A204.1 (cell line): ENCODE measurements around the gene PDX1.
"Not testable (repeated sequence)": the region's sequence is repeated elsewhere in the genome, so short reads cannot be mapped to it uniquely, and the experiment has no call there.

Source experiments
- FAIRE-seq: peaks from 2 replicates; lab custom pipeline; 2012; peaks lifted over from hg19 to GRCh38; lab: Jason Lieb, UNC

PDX1 gene

DNA sequence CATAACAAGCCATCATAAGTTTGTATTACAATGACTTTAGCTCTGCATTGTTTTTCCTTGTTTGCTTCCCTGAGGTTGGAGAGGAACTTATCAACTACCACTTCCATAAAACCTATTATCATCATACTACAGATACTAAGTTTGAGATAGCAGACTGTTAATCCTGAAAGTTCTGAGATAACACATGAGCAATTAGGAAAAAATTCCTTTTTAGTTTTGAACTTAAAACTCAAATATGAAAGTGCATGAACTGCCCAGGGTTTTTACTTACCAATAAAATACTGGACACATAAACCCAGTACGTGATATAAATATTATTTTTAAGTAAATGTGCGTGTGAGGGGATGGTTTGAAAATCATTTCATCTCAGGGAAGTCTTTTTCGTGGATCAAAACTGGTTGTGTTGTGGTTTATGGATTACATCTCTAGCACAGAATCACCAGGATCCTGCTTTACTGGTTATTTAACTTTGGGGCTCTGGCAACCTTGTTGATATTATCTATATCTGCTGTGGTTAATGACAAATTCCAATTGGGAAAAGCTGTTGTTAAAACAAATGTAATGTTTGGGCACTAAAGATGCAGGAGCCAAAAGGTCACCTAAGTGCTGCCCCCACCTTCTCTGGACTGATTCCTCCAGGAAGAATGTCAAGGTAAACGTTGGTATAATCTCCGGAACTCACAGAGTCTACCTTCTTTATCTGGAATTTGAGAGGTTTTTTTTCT lies 36.9 kb downstream of the PDX1 start:
- no peak for FAIRE-seq

DNA sequence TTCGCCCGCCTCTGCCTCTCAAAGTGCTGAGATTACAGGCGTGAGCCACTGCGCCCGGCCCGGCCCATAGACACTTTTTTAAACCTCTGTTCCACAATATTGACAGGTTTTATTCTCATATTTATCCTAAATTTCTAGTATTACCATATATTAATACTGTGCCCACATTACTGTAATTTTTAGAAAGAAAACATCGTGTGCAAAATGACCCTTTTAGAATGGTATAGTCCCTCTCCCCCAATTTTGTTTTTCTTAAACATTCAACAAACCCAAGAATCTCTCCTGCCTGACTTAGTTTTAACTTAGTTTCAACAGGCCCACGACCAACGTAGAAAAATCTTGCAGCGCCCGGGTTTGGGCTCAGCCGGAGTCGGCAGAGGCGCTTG lies 40.2 kb downstream of the PDX1 start:
- FAIRE-seq = no peak

- FAIRE-seq = no peak
Measured at GRCh38 chr13:27960362-27961226, 40.8 kb downstream of the PDX1 start.

- no peak for FAIRE-seq
Measured at GRCh38 chr13:27961227-27962085, 41.7 kb downstream of the PDX1 start.

DNA sequence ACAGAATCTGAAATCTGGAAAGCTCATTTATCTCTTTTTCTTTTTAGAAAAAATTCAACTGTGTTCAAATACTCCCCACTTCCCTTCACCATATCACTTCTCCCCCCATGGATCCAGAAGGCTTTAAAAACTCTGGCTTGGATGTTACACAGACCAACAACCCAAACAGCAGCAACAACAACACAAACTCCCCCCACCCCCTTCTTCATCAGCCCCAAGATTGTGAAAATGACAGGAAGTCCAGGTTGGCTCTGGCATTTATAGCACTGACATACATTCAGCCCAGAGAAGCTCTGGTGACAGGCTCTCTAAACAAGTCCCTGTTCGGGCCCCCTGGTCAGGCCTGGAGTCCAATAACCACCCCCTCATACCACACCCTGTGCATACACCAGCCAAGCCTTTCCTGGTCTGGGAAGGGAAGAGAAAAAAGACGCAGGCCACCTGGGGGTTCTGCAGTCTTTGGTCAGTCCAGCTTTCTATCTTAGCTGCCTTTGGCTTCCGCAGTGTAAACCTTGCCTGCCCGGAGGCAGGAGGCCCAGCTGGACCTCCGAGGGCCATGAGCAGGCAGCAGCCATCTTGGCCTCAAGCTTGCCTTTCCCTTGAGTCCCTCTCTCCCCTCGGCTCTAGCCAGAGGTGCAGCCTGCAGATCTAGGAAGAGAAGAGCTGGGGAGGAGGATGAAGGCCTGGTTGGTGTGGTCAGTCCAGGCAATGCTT lies 42.5 kb downstream of the PDX1 start:
- FAIRE-seq = no peak

DNA sequence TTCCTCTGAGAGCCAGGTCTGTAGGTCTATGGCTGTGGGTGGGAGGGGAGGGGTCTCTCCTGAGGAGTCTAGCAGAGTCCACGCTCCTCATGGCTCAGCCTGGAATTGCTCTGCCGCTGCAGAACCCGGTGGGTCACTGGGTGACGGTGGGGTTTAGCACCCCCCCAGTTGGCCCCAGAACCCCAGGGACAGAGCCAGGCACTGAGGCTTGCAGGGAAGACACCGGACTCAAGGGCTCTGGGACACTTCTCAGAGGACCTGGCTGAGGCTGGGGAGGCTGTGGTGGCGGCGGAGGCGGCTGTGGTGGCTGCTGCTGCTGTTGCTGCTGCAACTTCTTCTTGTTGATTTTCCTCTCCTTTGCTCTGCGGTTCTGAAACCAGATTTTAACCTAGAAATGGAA lies 43.2 kb downstream of the PDX1 start:
- no peak for FAIRE-seq

DNA sequence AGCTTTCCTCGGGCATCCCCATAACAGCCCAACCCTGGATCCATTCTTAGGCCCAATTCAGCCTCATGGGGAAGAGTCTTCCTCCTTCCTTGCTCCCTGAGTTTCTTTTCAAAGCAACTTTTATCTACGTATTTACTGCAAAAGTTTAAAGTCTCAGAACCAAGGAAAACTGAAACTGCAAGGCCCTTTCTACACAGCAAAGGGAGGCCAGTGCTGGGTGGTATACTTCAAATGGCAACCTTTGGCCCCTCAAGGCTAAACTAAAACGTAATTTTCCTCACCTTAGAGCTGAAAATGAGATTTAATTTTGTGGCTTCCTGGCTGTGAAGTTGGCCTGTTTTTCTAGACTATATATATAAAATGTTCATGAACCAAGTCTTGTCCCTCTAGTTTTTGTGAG lies 43.7 kb downstream of the PDX1 start:
- FAIRE-seq = no peak

- not testable (repeated sequence) for FAIRE-seq
Measured at GRCh38 chr13:27964206-27964605, 44.4 kb downstream of the PDX1 start.

DNA sequence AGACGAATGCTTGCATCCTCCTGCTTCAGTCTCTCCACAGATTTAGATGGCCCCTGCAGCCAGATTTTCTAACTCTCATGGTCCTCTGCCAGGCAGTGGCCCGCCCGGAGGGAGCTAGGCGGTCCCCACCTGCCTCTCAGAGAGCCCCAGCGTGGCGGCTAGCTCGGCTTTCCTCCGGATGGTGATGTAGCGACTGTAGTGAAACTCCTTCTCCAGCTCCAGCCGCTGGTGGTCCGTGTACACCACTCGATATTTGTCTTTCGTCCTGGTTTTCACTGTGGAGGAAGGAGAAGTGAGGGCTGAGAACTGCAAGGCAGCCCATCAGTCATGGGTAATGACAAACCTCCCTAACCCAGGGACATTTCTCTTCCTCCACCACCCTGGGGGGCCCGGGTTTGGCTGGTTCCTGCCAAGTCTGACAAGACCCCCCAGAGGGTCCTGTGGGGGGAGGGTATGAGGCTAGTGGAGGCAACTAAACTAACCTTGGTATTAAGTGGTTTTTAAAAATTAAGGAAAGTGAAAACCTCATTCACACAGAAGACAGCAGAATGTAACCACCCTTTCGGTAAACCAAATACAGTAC lies 45.0 kb downstream of the PDX1 start:
- no peak for FAIRE-seq

GRCh38 chr13:27965343-27965739 lies 45.5 kb downstream of the PDX1 start:
- no peak for FAIRE-seq

DNA sequence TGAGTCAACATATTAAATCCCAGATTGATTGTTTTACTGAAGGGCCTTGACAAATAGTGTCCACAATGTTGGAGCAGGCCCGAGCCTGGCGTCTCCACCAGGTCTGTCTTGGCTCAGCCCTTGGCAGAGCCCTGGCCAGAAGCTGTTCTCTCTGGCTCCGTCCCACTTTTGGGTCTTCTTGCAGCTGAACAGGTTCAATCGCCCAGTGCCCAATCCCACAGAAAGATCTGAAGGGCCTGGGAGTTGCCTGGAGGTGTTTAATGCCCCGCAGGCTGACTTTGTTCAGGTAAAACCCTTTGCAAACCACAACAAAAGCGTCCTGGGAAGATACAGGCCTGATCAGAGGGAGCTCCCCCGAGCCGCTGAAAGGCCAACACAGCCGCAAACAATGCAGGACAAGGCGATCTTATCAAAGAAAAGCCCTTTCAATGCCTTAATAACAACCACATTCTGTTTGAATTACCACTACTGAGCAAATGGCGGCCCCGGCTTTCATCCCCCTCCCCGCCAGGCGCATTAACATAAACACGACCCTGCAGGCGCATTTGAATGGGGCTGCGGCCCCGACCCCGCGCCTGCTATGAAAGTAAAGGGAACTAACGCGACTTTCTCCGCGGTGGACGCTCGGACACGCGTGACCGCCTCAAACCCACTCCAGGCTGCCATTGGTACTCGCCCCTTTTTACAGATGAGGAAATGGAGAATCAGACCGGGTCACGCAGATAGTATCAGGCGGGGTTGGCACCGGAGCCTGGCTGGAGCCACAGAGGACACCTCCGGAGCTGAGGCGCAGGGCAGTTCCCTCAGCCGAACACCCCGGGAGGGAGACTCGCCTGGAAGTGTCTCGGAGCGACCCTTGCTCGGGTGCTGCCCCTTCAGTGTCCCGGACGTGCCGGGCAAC lies 46.2 kb downstream of the PDX1 start:
- FAIRE-seq = no peak

- no peak for FAIRE-seq
Measured at GRCh38 chr13:27966641-27967202, 46.9 kb downstream of the PDX1 start.

DNA sequence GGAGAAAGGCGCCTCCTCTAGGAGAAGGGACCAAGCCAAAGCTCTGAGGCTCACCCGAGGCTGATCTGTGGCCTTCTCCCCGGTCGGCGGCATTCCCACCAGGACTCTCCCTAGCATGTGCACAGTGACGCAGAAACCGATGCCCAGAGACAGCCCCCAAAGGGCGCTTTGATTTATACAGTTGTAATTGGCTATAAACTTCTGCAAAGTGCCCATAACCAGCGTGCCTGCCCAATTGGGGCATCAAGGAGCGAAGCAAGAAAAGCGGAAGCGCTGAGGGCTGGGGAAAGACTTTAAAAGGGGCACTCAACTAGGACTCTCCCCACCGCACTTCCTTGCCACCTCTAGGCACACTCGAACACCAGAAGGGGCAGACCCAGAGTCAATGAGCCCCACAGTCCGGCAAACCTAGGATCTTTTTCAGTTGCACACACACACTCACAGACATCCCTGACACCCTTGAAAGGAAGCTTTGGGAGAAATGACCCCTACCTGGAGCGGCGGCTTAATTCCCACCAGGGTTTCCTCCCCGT lies 47.5 kb downstream of the PDX1 start:
- no peak for FAIRE-seq

GRCh38 chr13:27967736-27968315 lies 48.0 kb downstream of the PDX1 start:
- FAIRE-seq = no peak

GRCh38 chr13:27968316-27969081 lies 48.7 kb downstream of the PDX1 start:
- no peak for FAIRE-seq

DNA sequence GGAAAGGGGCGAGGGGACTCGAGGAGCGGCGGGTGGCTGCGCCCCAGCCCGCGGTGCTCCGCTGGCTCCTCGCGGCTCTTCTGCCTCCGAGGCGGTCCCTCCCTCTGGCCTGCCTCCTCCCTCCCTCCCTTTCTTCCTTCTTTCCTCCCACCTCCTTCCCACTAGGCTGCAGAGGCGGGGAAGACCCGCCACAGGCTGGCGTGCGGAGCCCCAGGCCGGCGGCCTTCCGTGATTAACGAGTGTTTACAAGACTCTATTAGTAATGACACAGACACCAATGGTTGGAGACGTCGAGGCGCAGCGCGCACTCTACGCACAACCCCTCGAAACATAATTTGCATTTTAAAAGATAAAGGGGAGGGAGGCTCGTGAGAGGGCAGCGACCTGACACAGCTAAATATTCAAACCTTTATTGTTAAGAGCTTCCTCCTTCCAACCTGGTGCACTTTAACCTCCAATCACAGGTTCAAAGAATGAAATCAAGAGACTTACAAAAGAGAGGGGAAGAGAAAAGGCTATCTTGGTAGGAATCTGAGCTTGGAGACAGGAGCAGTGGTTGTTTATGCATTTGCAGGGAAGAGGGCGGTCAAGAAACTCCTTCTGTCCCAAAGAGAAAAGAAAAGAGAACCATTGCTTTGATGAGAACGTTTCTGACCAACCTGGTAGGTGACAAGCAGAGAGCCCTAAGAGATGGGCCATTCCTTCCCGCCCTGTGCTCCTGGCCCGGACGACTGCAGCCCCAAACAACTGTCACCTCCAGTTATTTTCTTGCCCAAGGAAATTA lies 49.5 kb downstream of the PDX1 start, which contains the start of gene CDX2:
CDX2 (minus strand) TSS at position 234 of the 784 bp plus-strand sequence. CDS start 309 bp downstream, outside the sequence.
- no peak for FAIRE-seq

DNA sequence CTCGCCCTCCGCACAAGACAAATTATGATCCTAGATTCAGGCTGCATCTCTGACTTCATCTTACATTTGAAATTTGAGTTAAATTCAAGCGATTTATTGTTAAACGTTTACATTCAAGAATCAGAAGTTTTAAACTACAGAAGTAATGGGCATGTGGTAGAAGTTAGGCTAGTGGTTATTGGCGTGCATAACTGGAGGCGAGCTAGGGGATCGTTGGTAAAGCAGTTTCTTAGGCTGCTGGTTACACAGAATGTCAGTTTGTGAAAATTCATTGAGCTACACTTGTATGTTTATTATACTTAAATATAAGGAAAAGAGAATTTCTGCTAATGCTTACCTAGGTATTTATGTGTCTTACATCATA lies 50.0 kb downstream of the PDX1 start:
- FAIRE-seq = no peak
